Transverse colon (tissue), 4 donors: ENCODE measurements around the gene ATOH8. TPM values are rescaled to one million over a fixed set of nuclear protein-coding genes. Genes with fewer than 3 reads are reported as not detected.

ENCODE experiments used
- DNase-seq: peaks from one replicate; pipeline ENCODE4 v3.0.0-alpha.2; 2019
- H3K27ac ChIP-seq, 4 donors: fragments of 200-600 bp; sonication (generic); 2 replicates each; pipeline ENCODE4 v1.5.1; 2016 to 2018; ENCODE audit warnings: inconsistent platforms in 4 of 4
- H3K27me3 ChIP-seq: fragments of 200-600 bp; sonication (generic); 2 replicates; pipeline ENCODE4 v1.5.1; 2017; ENCODE audit warnings: inconsistent platforms
- H3K36me3 ChIP-seq, 4 donors: fragments of 200-600 bp; sonication (generic); 2 replicates each; pipeline ENCODE4 v1.5.1; 2017 to 2019; ENCODE audit warnings: inconsistent platforms in 4 of 4
- H3K4me1 ChIP-seq, 4 donors: fragments of 200-600 bp; sonication (generic); 2 replicates each; pipeline ENCODE4 v1.5.1; 2017 to 2020; ENCODE audit warnings: inconsistent platforms in 4 of 4
- H3K4me3 ChIP-seq, 4 donors: fragments of 200-600 bp; sonication (generic); 1 replicate in 1 of 4; 2 replicates in 3 of 4; pipeline versions ENCODE4 v1.5.1 to v1.6.1; 2017 to 2019; ENCODE audit warnings: inconsistent platforms in 4 of 4
- H3K9me3 ChIP-seq, 2 donors: fragments of 200-600 bp; sonication (generic); 2 replicates each; pipeline ENCODE4 v1.5.1; 2017 to 2019; ENCODE audit warnings: inconsistent platforms in 2 of 2
- EP300 ChIP-seq: sonication (generic); formaldehyde crosslinking; IDR thresholded peaks from one replicate; pipeline ENCODE4 v1.6.1; 2017; ENCODE audit warnings: antibody characterized with exemption, low read depth
- POLR2A ChIP-seq: fragments of 450-650 bp; IDR thresholded peaks from one replicate; pipeline ENCODE4 v1.6.1; 2016; ENCODE audit warnings: antibody characterized with exemption, mild to moderate bottlenecking, moderate library complexity
- POLR2AphosphoS5 ChIP-seq, 3 donors: sonication (generic); formaldehyde crosslinking; IDR thresholded peaks; one replicate each; pipeline ENCODE4 v1.6.1; 2016; ENCODE audit warnings: antibody characterized with exemption in 3 of 3
- WGBS, 2 donors: methylation state at CpG; one replicate each; pipeline ENCODE4 v1.1.5; 2018; ENCODE audit warnings: low coverage in 1 of 2; 5-methylcytosine and 5-hydroxymethylcytosine counted together
- in situ Hi-C, 4 donors: fragments of 200-750 bp; cut with MboI; loops; one replicate each; pipeline versions ENCODE4 v1.15.0 to v1.15.1; 2017; ENCODE audit warnings: low sequenced_read_pairs in 3 of 4, low pct_ligation_motif_present in 1 of 4, low pct_unique_long_range_greater_than_20kb in 1 of 4
- intact Hi-C: fragments of 100-400 bp; cut with DNase I; formaldehyde crosslinking; loops from one replicate; pipeline ENCODE4 v1.15.1; 2023; ENCODE audit warnings: low total_unique reads
- total RNA-seq, 4 donors: library from RNA; depleted of rRNA; stranded (reverse); fragments of >200 nt; gene quantifications; one replicate each; pipeline ENCODE4 v1.1.0, GENCODE V29; 2016
- TF ChIP-seq, protein P1 (sequence below), 5 experiments: fragments of 200-600 bp in 3 of 5; fragments of 450-650 bp in 2 of 5; sonication (generic) in 3 of 5; IDR thresholded peaks; 1 replicate in 2 of 5; 2 replicates in 3 of 5; pipeline ENCODE4 v1.5.1; 2016 to 2017; ENCODE audit warnings: antibody characterized with exemption in 5 of 5, inconsistent platforms in 3 of 5, mild to moderate bottlenecking in 2 of 5, moderate library complexity in 1 of 5

The ATOH8 gene
- total RNA-seq, 4 donors from 2014 or later, result 7.4 to 32.6 (median 14.4) TPM

DNA sequence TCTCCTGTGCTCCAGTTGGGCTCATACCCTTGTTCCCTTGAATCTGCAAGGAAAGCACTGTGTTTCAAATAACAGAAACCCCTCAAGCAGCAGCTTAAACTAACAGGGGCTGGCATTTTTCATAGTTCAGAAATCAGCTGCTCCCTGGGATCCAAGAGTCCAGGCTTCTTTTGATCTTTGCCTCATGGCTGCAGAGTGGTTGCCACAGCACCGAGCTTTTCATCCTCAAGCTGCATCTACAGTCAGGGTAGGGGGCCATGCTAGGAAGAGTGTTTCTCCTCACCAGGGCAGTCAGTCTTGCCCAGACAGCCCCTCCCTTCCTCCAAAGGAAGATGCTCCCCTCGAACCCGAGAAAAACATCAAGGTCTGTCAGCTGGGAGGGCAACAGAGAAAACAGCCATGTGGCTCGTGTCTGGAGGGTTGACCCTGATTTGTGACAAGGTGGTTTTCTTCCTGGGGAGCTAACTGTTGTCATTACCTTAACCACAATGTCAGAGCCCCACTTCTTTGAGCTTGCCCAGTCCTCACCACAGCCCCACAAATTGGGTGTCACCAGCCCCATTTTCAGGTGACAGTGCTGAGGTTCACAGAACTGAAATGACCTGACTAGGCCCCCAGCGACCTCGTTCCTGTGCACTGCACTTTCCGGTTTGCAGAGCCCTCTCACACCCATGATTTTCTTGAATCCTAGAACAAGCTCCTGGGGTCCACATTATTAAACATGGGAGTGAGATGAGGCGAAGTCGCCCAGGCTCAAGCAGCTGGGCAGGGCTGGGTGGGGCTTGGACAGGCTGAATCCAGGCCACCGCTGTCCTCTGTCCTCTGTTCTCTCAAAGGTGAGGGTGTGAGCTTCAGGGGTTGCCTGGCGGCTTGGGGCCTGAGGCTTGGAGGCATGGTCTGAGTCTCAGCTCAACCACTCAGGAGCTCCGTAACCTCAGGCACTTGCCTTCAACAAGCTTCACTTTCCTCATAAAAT, 21.9 kb downstream of the ATOH8 start:
- H3K27me3 ChIP-seq, result no peaks in the 10 kb centered on the region
- H3K9me3 ChIP-seq, result no peaks in the 10 kb centered on the region
- intact Hi-C loops (loop anchor here (2.0 kb wide), 1 partner anchor 47 kb away; no protein-coding TSS in a partner anchor), in situ Hi-C loops (no loop called here)
- WGBS, 2 donors, result 90% methylated on average over 12 of the region's 12 CpGs; no CpG with 5 or more reads in 1 of the 2 donors
- no peak for DNase-seq
- no peak overlapping the region for H3K27ac ChIP-seq
- no peaks in the 10 kb centered on the region for H3K36me3 ChIP-seq
- TF ChIP-seq EP300, result no peak
- TF ChIP-seq, protein P1, sequence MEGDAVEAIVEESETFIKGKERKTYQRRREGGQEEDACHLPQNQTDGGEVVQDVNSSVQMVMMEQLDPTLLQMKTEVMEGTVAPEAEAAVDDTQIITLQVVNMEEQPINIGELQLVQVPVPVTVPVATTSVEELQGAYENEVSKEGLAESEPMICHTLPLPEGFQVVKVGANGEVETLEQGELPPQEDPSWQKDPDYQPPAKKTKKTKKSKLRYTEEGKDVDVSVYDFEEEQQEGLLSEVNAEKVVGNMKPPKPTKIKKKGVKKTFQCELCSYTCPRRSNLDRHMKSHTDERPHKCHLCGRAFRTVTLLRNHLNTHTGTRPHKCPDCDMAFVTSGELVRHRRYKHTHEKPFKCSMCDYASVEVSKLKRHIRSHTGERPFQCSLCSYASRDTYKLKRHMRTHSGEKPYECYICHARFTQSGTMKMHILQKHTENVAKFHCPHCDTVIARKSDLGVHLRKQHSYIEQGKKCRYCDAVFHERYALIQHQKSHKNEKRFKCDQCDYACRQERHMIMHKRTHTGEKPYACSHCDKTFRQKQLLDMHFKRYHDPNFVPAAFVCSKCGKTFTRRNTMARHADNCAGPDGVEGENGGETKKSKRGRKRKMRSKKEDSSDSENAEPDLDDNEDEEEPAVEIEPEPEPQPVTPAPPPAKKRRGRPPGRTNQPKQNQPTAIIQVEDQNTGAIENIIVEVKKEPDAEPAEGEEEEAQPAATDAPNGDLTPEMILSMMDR (IDR thresholded peaks at IDR 0.05), result no peak
- TF ChIP-seq POLR2AphosphoS5 (IDR thresholded peaks at IDR 0.05), result no peak
- TF ChIP-seq POLR2A, result no peak
- H3K4me1 ChIP-seq, result peaks cover 33 to 43% (median 41%) of the 10 kb centered on the region in 4 donors
- H3K4me3 ChIP-seq, result no peak overlapping the region

DNA sequence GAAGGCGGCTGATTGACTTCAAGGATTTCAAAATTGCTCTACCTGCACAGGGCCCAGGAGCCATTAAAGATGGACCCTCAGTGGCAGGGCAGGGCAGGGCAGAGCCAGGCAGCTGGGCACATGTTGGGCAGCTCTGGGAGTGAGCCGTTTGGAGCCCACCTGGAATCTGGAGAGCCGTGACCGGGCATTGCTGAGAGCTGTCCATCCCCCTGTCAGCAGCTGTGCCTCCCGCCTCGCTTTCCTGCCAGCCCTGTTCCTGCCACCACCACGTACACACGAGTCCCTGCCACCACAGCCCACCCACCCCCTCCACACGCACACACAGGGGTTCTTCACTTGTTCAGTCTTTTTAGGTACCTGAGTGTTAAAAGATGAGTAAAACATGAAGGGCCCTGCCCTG, 22.9 kb downstream of the ATOH8 start:
- DNase-seq, result no peak
- H3K4me1 ChIP-seq, result peaks cover 23 to 36% (median 31%) of the 10 kb centered on the region in 4 donors
- H3K4me3 ChIP-seq, result no peak overlapping the region
- WGBS, 2 donors, result 89% methylated on average over 7 of the region's 9 CpGs; no CpG with 5 or more reads in 1 of the 2 donors
- in situ Hi-C loops, result no loop called here
- TF ChIP-seq POLR2A, result no peak
- TF ChIP-seq, protein P1 (IDR thresholded peaks at IDR 0.05), result no peak
- TF ChIP-seq POLR2AphosphoS5 (IDR thresholded peaks at IDR 0.05), result no peak
- TF ChIP-seq EP300, result no peak
- no peaks in the 10 kb centered on the region for H3K36me3 ChIP-seq
- intact Hi-C loops, result no loop called here
- no peaks in the 10 kb centered on the region for H3K27me3 ChIP-seq
- H3K27ac ChIP-seq, result no peak overlapping the region
- H3K9me3 ChIP-seq, result no peaks in the 10 kb centered on the region

DNA sequence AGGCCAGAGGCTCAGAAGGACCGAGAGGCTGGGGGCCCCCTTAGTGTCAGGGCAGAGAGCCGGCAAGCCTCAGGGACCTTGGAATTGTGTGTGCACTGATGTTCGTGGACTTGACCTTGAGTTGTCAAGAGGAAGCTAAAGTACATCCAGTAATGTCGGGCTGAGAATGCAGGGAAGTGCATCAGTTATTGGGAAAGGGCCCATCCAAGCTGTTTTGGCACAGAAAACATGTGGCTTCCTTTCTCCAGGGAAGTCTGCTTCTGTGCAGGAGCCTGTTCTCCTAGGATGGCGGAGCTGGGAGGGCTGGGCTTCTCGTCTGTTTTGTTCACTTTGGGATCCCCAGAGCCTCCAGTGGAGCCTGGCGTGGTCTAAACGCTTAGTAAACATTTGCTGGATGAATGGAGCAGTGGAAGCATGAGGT, 23.7 kb downstream of the ATOH8 start:
- H3K27ac ChIP-seq, result no peak overlapping the region
- H3K27me3 ChIP-seq, result no peaks in the 10 kb centered on the region
- in situ Hi-C loops, result no loop called here
- H3K36me3 ChIP-seq, result no peaks in the 10 kb centered on the region
- peaks cover 18 to 28% (median 24%) of the 10 kb centered on the region in 4 donors for H3K4me1 ChIP-seq
- H3K9me3 ChIP-seq, result no peaks in the 10 kb centered on the region
- intact Hi-C loops, result no loop called here
- H3K4me3 ChIP-seq, result no peak overlapping the region
- DNase-seq, result no peak
- WGBS, 2 donors, result 72 to 80% methylated on average over 2 to 8 of the region's 8 CpGs
- no peak for TF ChIP-seq POLR2A
- TF ChIP-seq, protein P1 (IDR thresholded peaks at IDR 0.05), result no peak

DNA sequence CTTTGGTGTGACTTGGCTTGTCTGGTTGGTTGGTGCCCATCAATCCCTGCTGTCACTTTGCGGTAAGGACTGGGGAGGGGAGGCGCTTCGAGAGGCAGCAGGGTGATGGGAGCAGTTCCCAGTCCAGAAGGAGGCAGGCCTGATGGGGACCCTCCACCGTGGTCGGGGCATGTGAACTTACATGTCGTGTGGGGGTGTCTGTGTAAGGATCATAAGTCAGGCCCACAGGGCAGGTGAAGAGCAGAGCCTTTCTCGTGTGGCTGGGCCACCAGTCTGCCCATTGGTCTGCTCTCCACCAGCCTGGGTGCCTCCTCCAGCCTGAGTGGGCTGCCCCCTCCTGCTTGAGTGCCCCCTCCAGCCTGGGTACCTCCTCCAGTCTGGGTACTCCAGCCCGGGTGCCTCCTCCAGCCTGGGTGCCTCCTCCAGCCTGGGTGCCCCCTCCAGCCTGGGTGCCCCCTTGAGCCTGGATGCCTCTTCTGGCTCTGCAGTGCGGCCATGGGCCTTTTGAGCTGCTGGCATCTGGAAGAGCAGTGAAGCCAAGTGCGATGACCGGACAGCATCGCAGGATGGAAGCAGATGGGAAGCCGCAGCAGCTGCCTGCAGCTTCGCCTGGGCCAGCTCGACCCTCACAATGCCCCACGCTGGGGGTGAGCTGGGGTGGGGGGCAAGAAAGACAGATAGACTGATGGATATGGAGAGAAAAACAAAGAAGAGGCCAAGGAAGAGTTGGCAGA, 25.0 kb downstream of the ATOH8 start:
- 83% methylated on average over 16 of the region's 16 CpGs; no CpG with 5 or more reads in 1 of the 2 donors for WGBS, 2 donors

More for the DNA sequence above, 25.0 kb downstream of the ATOH8 start:
- in situ Hi-C loops (no loop called here), intact Hi-C loops (no loop called here)
- Histone ChIP-seq H3K4me3 (no peak overlapping the region), H3K9me3 (no peaks in the 10 kb centered on the region), H3K27ac (no peak overlapping the region), H3K27me3 (no peaks in the 10 kb centered on the region), H3K36me3 (no peaks in the 10 kb centered on the region), H3K4me1 (peaks cover 7 to 14% (median 11%) of the 10 kb centered on the region in 4 donors)
- TF ChIP-seq, protein P1 (IDR thresholded peaks at IDR 0.05), result no peak
- TF ChIP-seq POLR2A, result no peak
- TF ChIP-seq EP300, result no peak
- no peak for TF ChIP-seq POLR2AphosphoS5 (IDR thresholded peaks at IDR 0.05)
- no peak for DNase-seq
